ENCODE results near the gene LSM3. TPM values are rescaled to one million over a fixed set of nuclear protein-coding genes. Genes with fewer than 3 reads are reported as not detected.

LSM3 gene
- total RNA-seq, 1 experiment from 2014 or later = 40.7 TPM

DNA sequence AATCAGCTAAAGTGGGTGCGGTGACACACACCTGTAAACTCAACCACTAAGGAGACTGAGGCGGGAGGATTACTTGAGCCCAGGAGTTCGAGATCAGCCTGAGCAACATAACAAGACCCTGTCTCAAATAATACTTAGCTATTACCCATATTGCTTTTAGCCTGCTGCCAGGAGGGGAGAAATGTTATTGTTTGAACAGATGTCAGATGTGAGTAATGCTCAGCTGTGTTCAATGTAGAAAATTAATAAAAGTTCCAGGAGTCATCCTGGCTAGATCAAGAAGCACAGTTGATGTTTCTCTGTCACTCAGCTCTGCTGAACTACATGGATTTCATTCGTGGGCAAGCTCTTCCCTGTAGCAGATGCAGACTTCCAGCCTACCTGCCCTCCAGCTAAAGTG, 22.2 kb downstream of the LSM3 start:
- DNase-seq (ENCODE audit: low read depth) = no peak

DNA sequence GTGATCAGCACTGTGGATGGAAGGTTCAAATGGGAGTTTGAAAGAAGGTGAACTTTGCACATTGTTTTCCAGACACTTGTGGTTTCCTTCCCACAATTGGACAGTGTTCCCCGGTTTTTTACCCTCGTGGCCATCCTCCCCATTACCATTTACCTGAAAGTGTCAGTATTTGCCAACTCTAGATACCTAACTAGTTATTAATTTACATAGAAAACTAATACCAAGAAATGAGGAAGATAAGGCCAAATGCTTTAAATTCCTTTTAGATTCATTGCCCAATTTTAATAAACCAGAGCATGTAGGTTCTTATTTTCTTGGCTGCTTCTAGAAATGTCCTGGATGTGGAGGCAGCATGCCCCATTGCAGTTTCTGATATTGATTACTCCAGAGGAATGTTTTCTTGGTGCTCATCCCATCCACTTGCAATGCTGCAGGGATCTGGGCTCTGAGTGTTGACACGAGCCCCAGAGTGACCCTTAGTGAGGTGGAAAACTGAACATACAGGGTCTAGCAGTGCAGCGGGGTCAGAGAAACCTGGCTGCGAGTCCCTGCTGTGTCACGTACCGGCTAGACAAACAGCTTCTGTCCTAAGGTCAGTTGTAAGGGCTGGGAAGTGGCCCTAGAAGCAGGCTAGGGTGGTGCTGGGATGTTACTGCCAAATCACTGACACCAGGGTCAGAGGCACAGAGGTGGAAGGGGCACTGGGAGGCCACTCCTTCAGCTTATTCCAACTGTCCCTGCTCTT, 23.5 kb downstream of the LSM3 start:
- no peak for DNase-seq (ENCODE audit: low read depth)

DNA sequence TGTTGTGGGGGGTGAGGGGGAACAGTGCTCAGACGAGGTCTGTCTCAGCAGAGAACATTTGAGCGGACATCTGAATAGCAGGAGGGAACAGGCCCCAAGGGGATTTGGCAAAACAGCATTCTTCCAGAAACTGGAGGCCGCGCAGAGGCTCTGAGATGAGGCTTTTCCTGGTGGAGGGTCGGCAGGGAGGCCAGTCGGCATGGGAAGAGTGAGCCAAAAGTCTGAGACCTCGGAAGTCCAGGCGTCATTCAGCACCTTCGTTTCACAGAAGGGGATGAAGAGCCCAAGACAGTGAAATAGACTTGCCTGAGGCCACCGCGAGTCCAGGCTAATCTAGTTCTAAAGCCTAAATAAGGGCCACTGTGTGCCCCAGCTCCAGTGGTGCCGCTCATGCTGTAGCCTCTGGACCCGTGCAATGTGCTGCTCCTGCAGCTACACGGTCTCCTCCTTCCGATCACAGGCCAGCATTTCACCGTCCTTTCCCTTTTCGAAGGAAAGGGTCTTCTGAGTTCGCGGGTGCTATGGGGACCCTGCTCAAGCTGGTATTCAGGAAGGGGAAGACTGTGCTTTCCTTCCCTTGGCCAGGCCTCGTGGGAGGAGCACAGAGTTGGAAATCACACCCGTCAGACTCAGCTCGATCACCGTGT, 24.4 kb downstream of the LSM3 start:
- no peak for DNase-seq (ENCODE audit: low read depth)

- DNase-seq (ENCODE audit: low read depth) = peak; percentile 76
Measured at GRCh38 chr3:14203521-14204079, 25.0 kb downstream of the LSM3 start.

- DNase-seq (ENCODE audit: low read depth) = peak; percentile 67
Measured at GRCh38 chr3:14204515-14205284, 26.1 kb downstream of the LSM3 start.

DNA sequence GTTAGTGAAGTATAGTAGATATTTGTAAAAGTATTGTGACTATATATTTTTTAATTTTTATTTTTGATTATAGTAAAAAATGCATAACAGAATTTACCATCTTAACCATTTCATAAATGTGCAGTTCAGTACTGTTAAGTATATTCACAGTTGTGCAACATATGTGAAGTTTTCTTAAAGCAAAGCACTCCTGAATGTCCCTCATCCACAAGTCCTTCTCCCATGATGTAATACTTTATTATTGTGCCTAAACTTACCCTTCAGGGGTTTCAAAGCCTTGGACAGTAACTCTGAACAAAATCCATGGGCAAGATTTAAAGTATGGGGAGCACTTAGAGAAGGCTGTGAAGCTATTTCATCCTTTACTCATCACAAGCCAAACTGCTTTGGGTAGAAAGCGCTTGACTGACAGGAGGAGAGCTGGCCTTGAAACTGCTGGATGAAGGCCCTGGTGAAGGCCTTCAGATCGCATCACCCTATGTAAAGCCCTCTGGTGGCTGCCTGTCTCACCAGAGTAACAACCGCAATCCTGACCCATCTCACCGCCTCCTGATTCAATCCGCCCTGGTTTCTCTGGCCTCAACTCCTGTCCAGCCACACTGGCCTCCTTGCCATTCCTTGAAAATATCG, 28.0 kb downstream of the LSM3 start:
- DNase-seq (ENCODE audit: low read depth) = no peak

- DNase-seq (ENCODE audit: low read depth) = no peak
Measured at GRCh38 chr3:14208168-14208567, 29.6 kb downstream of the LSM3 start.

GRCh38 chr3:14208977-14209394, 30.4 kb downstream of the LSM3 start:
- no peak for DNase-seq (ENCODE audit: low read depth)

DNA sequence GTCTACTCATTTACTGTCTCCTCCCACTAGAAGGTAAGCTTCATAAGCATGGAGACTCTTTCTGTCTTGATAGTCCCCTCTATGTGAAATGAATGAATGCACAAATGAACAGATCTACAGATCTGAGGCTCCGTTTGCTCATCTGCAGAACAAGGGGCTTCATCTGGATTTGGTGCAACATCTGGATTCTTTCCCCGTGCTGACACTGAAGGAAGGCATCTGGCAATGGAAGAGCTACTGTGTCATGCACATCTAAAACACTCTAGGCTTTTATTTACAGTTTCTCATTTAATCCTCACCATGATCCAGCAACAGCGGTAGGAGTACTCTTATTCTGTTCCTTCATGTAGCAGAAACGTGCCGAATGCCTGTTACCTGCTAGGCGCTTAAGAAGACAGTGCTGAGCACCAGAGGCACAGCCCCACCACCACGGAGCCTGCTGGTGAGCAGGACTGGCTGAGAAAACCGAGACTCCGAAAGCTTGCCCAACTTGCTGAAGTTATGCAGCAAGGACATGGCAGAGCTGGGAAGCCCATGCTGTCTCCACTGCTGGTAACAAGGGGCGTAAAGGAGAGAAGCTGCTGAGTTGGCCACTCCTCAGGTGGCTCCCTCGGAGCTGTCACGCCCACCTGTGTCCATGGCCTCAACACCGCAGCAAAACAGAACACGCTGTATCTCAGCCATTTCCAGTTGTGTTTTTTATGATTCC, 31.1 kb downstream of the LSM3 start:
- DNase-seq (ENCODE audit: low read depth) = no peak

GRCh38 chr3:14210290-14210688, 31.7 kb downstream of the LSM3 start:
- DNase-seq (ENCODE audit: low read depth) = no peak

DNA sequence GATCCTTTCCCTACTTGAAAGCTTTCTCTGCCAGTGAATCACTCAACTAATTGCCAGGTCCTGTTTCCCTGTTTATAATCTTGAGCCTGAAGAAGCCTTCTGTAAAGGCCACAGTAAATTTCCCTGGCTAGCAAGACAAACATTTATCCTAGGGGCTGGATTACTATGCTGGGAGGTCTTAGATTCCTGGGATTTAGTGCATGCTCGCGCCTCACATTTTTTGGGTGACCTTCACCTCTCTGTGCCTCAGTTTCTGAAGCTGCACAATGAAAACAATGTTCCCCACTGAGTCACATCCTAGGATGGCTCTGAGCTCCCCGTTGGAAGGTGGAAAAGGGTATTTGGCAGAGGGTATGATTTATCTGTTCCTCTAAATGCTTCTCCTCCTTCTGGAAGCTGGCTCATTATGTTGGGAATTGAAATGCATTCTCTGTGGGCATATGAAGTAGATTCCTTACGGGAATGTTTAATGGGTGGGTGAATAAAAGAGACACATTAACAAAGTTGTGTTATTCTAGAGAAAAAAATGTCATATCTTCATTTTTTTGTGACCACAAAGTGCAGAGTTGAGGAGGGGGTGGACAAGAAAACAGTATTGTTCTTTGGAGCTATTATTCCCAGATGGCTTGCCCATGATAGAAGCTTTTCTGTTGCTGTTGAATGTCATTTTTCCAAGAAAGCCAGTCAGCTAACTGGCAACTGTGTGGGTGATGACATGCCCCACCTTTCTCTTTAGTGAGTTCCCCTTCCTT, 32.4 kb downstream of the LSM3 start:
- peak; percentile 49 for DNase-seq (ENCODE audit: low read depth)

- DNase-seq (ENCODE audit: low read depth) = no peak
Measured at GRCh38 chr3:14211621-14212020, 33.0 kb downstream of the LSM3 start.

GRCh38 chr3:14212032-14212431, 33.4 kb downstream of the LSM3 start:
- no peak for DNase-seq (ENCODE audit: low read depth)

DNA sequence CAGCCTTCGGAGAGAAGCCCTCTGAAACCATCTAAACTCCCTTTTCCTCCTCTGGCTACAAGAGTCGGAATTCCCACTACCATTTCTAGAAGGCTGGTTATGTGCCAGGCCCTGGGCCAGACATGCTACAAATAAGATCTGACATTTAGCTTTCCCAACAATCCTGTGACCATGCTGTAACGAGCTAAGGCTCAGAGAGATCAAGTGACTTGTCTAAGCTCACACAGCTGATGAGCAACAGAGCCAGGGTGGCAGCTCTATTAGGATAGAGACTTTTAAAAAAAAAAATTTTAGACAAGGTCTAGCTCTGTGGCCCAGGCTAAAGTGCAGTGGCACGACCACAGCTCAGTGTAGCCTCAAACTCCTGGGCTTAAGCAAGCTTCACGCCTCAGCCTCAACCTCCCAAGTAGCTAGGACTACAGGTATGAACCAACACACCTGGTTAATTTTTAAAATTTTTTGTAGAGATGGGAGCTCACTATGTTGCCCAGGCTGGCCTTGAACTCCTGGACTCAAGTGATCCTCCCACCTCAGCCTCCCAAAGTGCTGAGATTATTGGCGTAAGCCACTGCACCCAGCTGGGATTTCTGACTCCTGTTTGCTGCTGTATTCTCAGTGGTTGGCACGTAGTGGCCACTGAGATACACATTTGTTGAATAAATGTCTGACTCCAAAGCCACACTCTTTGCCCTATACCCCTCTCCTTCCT, 34.6 kb downstream of the LSM3 start:
- no peak for DNase-seq (ENCODE audit: low read depth)

DNA sequence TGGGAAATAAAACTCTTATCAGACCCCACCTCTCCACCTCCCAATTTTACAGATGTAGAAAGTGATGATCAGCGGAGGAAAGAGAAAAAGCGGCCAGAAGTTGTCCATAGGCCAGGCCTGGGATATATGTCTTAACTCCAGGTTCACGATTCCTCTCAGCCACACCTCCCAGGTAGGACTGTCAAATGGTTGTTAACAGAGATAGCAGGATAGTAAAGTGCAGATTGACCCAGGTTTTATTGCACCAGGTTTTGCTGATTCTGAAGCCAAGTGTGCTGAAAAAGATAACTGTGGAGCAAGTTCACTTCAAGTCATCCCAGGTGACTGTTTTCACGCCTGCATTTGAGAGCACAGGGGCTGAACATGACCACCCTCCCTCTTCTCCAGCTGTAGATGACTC, 36.1 kb downstream of the LSM3 start:
- DNase-seq (ENCODE audit: low read depth) = no peak

DNA sequence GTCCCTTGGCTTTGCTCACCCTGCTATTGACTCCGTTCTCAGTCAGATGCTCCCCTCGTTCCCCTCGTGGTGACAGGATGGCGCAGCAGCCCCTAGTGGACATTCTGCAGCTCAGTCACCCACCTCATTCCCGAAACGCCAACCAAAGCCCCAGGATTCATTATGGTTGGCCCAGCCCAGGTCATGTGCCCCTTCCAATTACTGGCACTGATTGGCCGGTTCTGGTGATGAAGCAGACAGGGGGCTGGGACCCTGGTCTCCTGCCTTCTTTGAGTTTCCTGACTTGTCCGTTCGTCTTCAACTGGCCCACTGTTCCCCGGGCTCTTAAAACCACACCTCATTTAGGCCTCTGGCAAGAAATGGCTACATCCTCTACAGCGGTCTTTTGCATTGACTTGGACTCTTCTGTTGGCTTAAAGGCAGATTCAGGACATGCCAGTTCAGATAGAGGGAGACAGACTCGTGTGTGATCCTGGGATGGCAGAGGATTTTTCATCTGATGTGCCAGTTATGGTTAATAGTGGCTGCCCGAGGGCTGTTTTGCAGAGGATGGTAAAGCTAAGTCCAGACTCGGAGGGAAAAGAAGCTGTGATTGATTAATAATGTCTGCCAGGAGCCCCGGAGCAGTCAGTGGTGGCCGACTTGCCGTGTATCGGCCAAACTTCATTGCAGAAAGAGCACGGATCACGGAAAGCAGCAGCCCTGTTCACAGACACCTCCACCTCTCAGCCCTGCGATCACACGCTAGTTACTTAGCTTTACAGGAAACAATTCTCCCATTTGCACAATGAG, 37.8 kb downstream of the LSM3 start:
- DNase-seq (ENCODE audit: low read depth) = no peak

DNA sequence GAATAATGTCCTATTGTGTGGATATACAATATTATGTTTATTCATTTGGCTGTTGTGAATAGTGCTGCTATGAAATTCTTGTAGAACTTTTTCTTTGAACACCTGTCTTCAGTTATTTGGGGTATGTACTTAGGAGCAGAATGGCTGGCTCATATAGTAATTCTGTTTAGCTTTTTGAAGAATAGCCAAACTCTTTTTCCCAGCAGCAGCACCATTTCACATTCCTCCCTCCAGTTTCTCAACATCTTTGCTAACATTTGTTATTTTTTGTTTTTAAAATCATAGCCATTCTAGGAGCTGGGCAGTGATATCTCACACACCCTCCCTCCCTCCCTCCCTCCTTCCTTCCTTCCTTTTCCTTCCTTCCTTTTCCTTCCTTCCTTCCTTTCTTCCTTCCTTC, 39.7 kb downstream of the LSM3 start:
- DNase-seq (ENCODE audit: low read depth) = no peak

- no peak for DNase-seq (ENCODE audit: low read depth)
Measured at GRCh38 chr3:14220933-14221332, 42.3 kb downstream of the LSM3 start.

DNA sequence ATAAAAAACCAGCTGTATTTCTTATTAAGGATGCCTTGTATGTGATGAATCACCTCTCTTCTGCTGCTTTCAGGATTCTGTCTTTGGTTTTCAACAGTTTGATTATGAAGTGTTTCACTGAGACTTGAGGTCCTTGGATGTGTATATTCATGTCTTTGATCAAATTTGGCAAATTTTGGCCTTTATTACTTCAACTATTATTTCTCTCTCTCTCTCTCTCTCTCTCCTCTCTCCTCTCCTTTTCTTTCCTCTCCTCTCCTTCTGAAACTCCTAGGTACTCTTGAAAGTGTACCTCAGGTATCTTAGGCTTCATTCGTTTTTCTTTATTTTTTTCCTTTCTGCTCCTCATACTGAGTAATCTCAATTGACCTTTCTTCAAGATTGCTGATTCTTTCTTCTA, 43.3 kb downstream of the LSM3 start:
- no peak for DNase-seq (ENCODE audit: low read depth)
